GM21515 (cell line): ENCODE data around the gene TSEN54.

Experiments used
- ATAC-seq: cut with Tn5 transposase; IDR thresholded peaks from one replicate; pipeline ENCODE4 v1.9.1; 2021; ENCODE audit not compliant: unreplicated experiment

TSEN54 gene

GRCh38 chr17:75561927-75562603 lies 45.7 kb downstream of the TSEN54 start:
- ATAC-seq: no peak

- no peak for ATAC-seq
Observed at GRCh38 chr17:75563063-75563758, 46.9 kb downstream of the TSEN54 start.

- no peak for ATAC-seq
Observed at GRCh38 chr17:75564195-75564594, 47.9 kb downstream of the TSEN54 start.

- no peak for ATAC-seq
Observed at GRCh38 chr17:75565066-75565465, 48.7 kb downstream of the TSEN54 start.

- ATAC-seq: no peak
Observed at GRCh38 chr17:75565618-75566017, 49.3 kb downstream of the TSEN54 start.

GRCh38 chr17:75566416-75566815 lies 50.1 kb downstream of the TSEN54 start:
- no peak for ATAC-seq

- ATAC-seq: no peak
Observed at GRCh38 chr17:75566834-75567233, 50.5 kb downstream of the TSEN54 start.

- ATAC-seq: no peak
Observed at GRCh38 chr17:75568412-75569255, 52.3 kb downstream of the TSEN54 start.

GRCh38 chr17:75570034-75570676 lies 53.8 kb downstream of the TSEN54 start:
- no peak for ATAC-seq

GRCh38 chr17:75570772-75571171 lies 54.4 kb downstream of the TSEN54 start:
- ATAC-seq: no peak

- no peak for ATAC-seq
Observed at GRCh38 chr17:75571197-75571884, 55.0 kb downstream of the TSEN54 start.

- no peak for ATAC-seq
Observed at GRCh38 chr17:75571885-75572215, 55.5 kb downstream of the TSEN54 start.

- no peak for ATAC-seq
Observed at GRCh38 chr17:75572713-75573539, 56.6 kb downstream of the TSEN54 start.

- no peak for ATAC-seq
Observed at GRCh38 chr17:75573540-75573957, 57.2 kb downstream of the TSEN54 start.

GRCh38 chr17:75573994-75574393 lies 57.7 kb downstream of the TSEN54 start:
- ATAC-seq: no peak
